Mesangial cell (primary cell): ENCODE results near the gene MPND. TPM values are rescaled to one million over a fixed set of nuclear protein-coding genes. Genes with fewer than 3 reads are reported as not detected.

ENCODE experiments used
- total RNA-seq: library from RNA; depleted of rRNA; stranded (reverse); fragments of >200 nt; gene quantifications from 2 replicates; pipeline ENCODE4 v1.2.3, GENCODE V29; 2015

The MPND gene
- total RNA-seq = 6.2 and 11.0 TPM in 2 replicates

GRCh38 chr19:4343370-4344307 lies at the start of gene MPND:
TSS of gene MPND (plus strand) at chr19:4343562. CDS start at chr19:4343594, 32 bp downstream.

GRCh38 chr19:4302243-4302640 lies 41.1 kb upstream of the MPND start, which contains the start of gene TMIGD2:
TSS of gene TMIGD2 (minus strand) at chr19:4302389. CDS start at chr19:4302385, 4 bp downstream.

GRCh38 chr19:4304538-4305256 lies 38.7 kb upstream of the MPND start, which contains the start of gene FSD1:
TSS of gene FSD1 (plus strand) at chr19:4304598. CDS start at chr19:4304747, 149 bp downstream.

GRCh38 chr19:4338441-4339355 lies 4.7 kb upstream of the MPND start, which contains the start of gene STAP2:
TSS of gene STAP2 (minus strand) at chr19:4338827. CDS start at chr19:4338753, 74 bp downstream.

GRCh38 chr19:4400135-4400936 lies 57.0 kb downstream of the MPND start, which contains the start of gene SH3GL1:
TSS of gene SH3GL1 (minus strand) at chr19:4400547. CDS start at chr19:4400368, 179 bp downstream.

GRCh38 chr19:4402171-4403004 lies 59.0 kb downstream of the MPND start, which contains the start of gene CHAF1A:
TSS of gene CHAF1A (plus strand) at chr19:4402640. CDS start at chr19:4402763, 123 bp downstream.

Other genes with a start within 250 kb of the MPND start
- 157 and 238 TPM in 2 replicates for gene MAP2K2, start 219.4 kb upstream of the MPND start, total RNA-seq
- not detected in 2 replicates for gene CREB3L3, start 189.9 kb upstream of the MPND start, total RNA-seq
- gene SIRT6, start 161.0 kb upstream of the MPND start, total RNA-seq = 26.1 and 40.8 TPM in 2 replicates
- gene ANKRD24, start 160.9 kb upstream of the MPND start, total RNA-seq = under 0.01 and 0.51 TPM in 2 replicates
- gene EBI3, start 114.0 kb upstream of the MPND start, total RNA-seq = 2.3 and 4.4 TPM in 2 replicates
- 24.2 and 32.1 TPM in 2 replicates for gene YJU2, start 96.5 kb upstream of the MPND start, total RNA-seq
- not detected in 2 replicates for gene SHD, start 64.3 kb upstream of the MPND start, total RNA-seq
- not detected in 2 replicates for gene TMIGD2, start 41.2 kb upstream of the MPND start, total RNA-seq
- gene FSD1, start 39.0 kb upstream of the MPND start, total RNA-seq = 13.8 and 29.7 TPM in 2 replicates
- 42.7 and 52.2 TPM in 2 replicates for gene STAP2, start 4.7 kb upstream of the MPND start, total RNA-seq
- gene SH3GL1, start 57.0 kb downstream of the MPND start, total RNA-seq = 99.9 and 101 TPM in 2 replicates
- gene CHAF1A, start 59.1 kb downstream of the MPND start, total RNA-seq = 12.0 and 31.4 TPM in 2 replicates
- 114 and 193 TPM in 2 replicates for gene UBXN6, start 114.2 kb downstream of the MPND start, total RNA-seq
- 66.5 and 69.6 TPM in 2 replicates for gene HDGFL2, start 128.7 kb downstream of the MPND start, total RNA-seq
- 0.13 TPM in 1 of 2 replicates, not detected in the other for gene PLIN4, start 174.9 kb downstream of the MPND start, total RNA-seq
- not detected in 2 replicates for gene PLIN5, start 191.7 kb downstream of the MPND start, total RNA-seq
- gene LRG1, start 196.5 kb downstream of the MPND start, total RNA-seq = under 0.01 TPM in 1 of 2 replicates, not detected in the other
- 0.49 and 3.3 TPM in 2 replicates for gene SEMA6B, start 216.1 kb downstream of the MPND start, total RNA-seq